Left lung (tissue), 14 donors: ENCODE measurements around the gene C12orf75. TPM values are rescaled to one million over a fixed set of nuclear protein-coding genes. Genes with fewer than 3 reads are reported as not detected.

ENCODE experiments used
- ATAC-seq: fragments of 200-7000 bp; cut with Tn5 transposase; one replicate; pipeline ENCODE4 v1.9.1; 2020; ENCODE audit warnings: moderate library complexity
- DNase-seq, 4 donors: peaks; one replicate each; pipeline ENCODE4 v3.0.0-alpha.2; 2013 to 2020
- H3K27ac ChIP-seq, 2 donors: fragments of 200-600 bp; sonication (generic) in 1 of 2; one replicate each; pipeline versions ENCODE4 v1.5.0 to v1.8.0; 2020 to 2021
- H3K27me3 ChIP-seq, 2 donors: fragments of 200-600 bp; sonication (generic) in 1 of 2; one replicate each; pipeline versions ENCODE4 v1.5.0 to v1.8.0; 2020 to 2021
- H3K36me3 ChIP-seq, 2 donors: fragments of 200-600 bp; sonication (generic) in 1 of 2; one replicate each; pipeline versions ENCODE4 v1.5.0 to v1.8.0; 2020 to 2021
- H3K4me1 ChIP-seq, 2 donors: fragments of 200-600 bp; one replicate each; pipeline ENCODE4 v1.8.0; 2021
- H3K4me3 ChIP-seq, 2 donors: fragments of 200-600 bp; sonication (generic) in 1 of 2; one replicate each; pipeline versions ENCODE4 v1.5.0 to v1.8.0; 2020 to 2021; ENCODE audit warnings: mild to moderate bottlenecking in 1 of 2
- H3K9me3 ChIP-seq, 2 donors: fragments of 200-600 bp; sonication (generic) in 1 of 2; one replicate each; pipeline versions ENCODE4 v1.5.0 to v1.8.0; 2020 to 2021
- intact Hi-C, 2 donors: fragments of 100-400 bp; cut with DNase I; formaldehyde crosslinking; loops; one replicate each; pipeline versions ENCODE4 v1.11.2 to v1.14.2; 2022
- long read RNA-seq, 12 donors: library from polyadenylated mRNA in 2 of 12; unstranded in 2 of 12; transcript quantifications; one replicate each; pipeline ENCODE4 v2.0.0 and lab custom pipeline, GENCODE V29; 2019 to 2026
- polyA plus RNA-seq, 6 donors: library from polyadenylated mRNA; unstranded; fragments of 120-200 nt; gene quantifications; one replicate each; pipeline ENCODE4 v1.2.1, GENCODE V29; 2013; ENCODE audit not compliant: insufficient read length in 6 of 6
- total RNA-seq, 2 donors: library from RNA; stranded (reverse); fragmentation: NEBNext Ultra II Directional; extraction: Animal tissue kit (Norgen Biotek cat#: 25700); gene quantifications; one replicate each; pipeline ENCODE4 v1.2.1, GENCODE V29; 2021
- TF ChIP-seq, protein P1 (sequence below), 2 donors: fragments of 200-600 bp; sonication (generic) in 1 of 2; IDR thresholded peaks; one replicate each; pipeline versions ENCODE4 v1.5.0 to v1.8.0; 2021; ENCODE audit warnings: antibody characterized with exemption in 2 of 2
- donor health status: DM: no; HTN: yes; CAD: no.
- donor health status: DM: no; HTN: no; CAD: no.

The C12orf75 gene
- total RNA-seq, result 10 to 100 TPM; 16.2 to 17.0 TPM
- 10 to 100 TPM; 16.7 to 27.7 (median 20.7) TPM for polyA plus RNA-seq
- long read RNA-seq, donor 1, transcript C12orf75-201 (6 exons, 1,366 nt), result major isoform, 15 of 21 reads
- long read RNA-seq, donor 1, partial matches to known transcripts, result 0 of 21 reads
- long read RNA-seq, donor 1, other reads (novel, unspliced or antisense), result 0 of 21 reads
- long read RNA-seq, donor 2, transcript C12orf75-201 (6 exons, 1,366 nt), result major isoform, 12 of 15 reads
- long read RNA-seq, donor 2, partial matches to known transcripts, result 0 of 15 reads
- long read RNA-seq, donor 2, other reads (novel, unspliced or antisense), result 0 of 15 reads
- long read RNA-seq, donor 3, transcript C12orf75-201 (6 exons, 1,366 nt), result major isoform, 10 of 21 reads
- long read RNA-seq, donor 3, partial matches to known transcripts, result 0 of 21 reads
- long read RNA-seq, donor 3, other reads (novel, unspliced or antisense), result 9 of 21 reads
- long read RNA-seq, donor 4, transcript C12orf75-201 (6 exons, 1,366 nt), result major isoform, 11 of 12 reads
- long read RNA-seq, donor 4, partial matches to known transcripts, result 1 of 12 reads
- long read RNA-seq, donor 4, other reads (novel, unspliced or antisense), result 0 of 12 reads
- long read RNA-seq, donor 5, transcript C12orf75-201 (6 exons, 1,366 nt), result major isoform, 11 of 12 reads
- long read RNA-seq, donor 5, partial matches to known transcripts, result 0 of 12 reads
- long read RNA-seq, donor 5, other reads (novel, unspliced or antisense), result 0 of 12 reads
- long read RNA-seq, donor 6, transcript C12orf75-201 (6 exons, 1,366 nt), result major isoform, 7 of 8 reads
- long read RNA-seq, donor 6, partial matches to known transcripts, result 0 of 8 reads
- long read RNA-seq, donor 6, other reads (novel, unspliced or antisense), result 0 of 8 reads
- long read RNA-seq, donor 7, transcript C12orf75-201 (6 exons, 1,366 nt), result major isoform, 7 of 7 reads
- long read RNA-seq, donor 7, partial matches to known transcripts, result 0 of 7 reads
- long read RNA-seq, donor 7, other reads (novel, unspliced or antisense), result 0 of 7 reads
- long read RNA-seq, donor 8, transcript C12orf75-201 (6 exons, 1,366 nt), result major isoform, 7 of 8 reads
- long read RNA-seq, donor 8, partial matches to known transcripts, result 0 of 8 reads
- long read RNA-seq, donor 8, other reads (novel, unspliced or antisense), result 0 of 8 reads
- long read RNA-seq, donor 9, result 0 reads
- long read RNA-seq, donor 10, transcript C12orf75-201 (6 exons, 1,366 nt), result major isoform, 8 of 10 reads
- long read RNA-seq, donor 10, partial matches to known transcripts, result 0 of 10 reads
- long read RNA-seq, donor 10, other reads (novel, unspliced or antisense), result 1 of 10 reads
- long read RNA-seq, donor 11, transcript C12orf75-208 (5 exons, 1,329 nt), result minor isoform, 8 of 44 reads
- long read RNA-seq, donor 11, transcript C12orf75-201 (6 exons, 1,366 nt), result major isoform, 28 of 44 reads
- long read RNA-seq, donor 11, partial matches to known transcripts, result 5 of 44 reads
- long read RNA-seq, donor 11, other reads (novel, unspliced or antisense), result 0 of 44 reads
- long read RNA-seq, donor 12, transcript C12orf75-201 (6 exons, 1,366 nt), result major isoform, 9 of 9 reads
- long read RNA-seq, donor 12, partial matches to known transcripts, result 0 of 9 reads
- long read RNA-seq, donor 12, other reads (novel, unspliced or antisense), result 0 of 9 reads

DNA sequence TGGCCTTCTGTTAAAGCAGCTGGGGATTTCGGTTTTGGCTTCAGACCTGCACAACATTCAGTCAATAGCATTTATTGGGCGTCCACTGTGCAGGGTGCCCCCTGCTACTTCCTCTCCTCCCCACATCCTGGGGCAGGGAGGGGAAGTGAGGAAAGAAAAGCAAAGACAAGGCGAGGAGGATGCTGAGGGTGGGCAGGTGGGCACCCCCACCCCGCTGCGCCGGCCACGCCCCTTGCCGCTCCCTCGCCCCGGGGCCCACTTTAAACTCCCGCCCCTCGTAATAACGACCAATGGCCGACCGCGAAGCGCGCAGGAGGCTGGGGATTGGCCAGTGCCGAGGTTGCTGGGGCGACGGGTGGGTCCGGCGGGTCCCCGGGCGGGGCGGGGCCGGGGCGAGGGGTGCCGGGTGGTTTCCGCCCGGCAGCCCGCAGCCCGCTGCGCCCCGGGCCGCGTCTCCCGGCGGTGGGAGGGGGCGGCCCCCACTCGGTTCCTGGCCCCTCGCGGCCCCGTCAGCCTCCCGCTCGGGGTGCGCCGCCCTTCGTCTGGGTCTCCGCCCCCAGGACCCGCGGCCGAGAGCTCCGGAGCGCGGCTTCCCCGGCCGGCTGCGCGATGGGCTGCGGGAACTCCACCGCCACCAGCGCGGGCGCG lies at the start of gene C12orf75:
Gene C12orf75 (plus strand): TSS at position 409 of the 648 bp plus-strand sequence. CDS start 201 bp downstream, at position 610.
- DNase-seq, result peak; percentile 54 to 86 (median 80)
- Histone ChIP-seq H3K4me3 (peak within 1 kb of the TSS; percentile 65 to 66), H3K36me3 (no peaks in the 10 kb centered on the region), H3K9me3 (no peaks in the 10 kb centered on the region), H3K4me1 (peaks cover 3 to 12% of the 10 kb centered on the region in 2 donors), H3K27me3 (peaks cover 0 to 26% of the 10 kb centered on the region in 2 donors), H3K27ac (peak within 1 kb of the TSS in 1 of 2 donors; percentile 50)
- ATAC-seq, result peak; percentile 95
- intact Hi-C loops, result no loop called here
- TF ChIP-seq, protein P1, sequence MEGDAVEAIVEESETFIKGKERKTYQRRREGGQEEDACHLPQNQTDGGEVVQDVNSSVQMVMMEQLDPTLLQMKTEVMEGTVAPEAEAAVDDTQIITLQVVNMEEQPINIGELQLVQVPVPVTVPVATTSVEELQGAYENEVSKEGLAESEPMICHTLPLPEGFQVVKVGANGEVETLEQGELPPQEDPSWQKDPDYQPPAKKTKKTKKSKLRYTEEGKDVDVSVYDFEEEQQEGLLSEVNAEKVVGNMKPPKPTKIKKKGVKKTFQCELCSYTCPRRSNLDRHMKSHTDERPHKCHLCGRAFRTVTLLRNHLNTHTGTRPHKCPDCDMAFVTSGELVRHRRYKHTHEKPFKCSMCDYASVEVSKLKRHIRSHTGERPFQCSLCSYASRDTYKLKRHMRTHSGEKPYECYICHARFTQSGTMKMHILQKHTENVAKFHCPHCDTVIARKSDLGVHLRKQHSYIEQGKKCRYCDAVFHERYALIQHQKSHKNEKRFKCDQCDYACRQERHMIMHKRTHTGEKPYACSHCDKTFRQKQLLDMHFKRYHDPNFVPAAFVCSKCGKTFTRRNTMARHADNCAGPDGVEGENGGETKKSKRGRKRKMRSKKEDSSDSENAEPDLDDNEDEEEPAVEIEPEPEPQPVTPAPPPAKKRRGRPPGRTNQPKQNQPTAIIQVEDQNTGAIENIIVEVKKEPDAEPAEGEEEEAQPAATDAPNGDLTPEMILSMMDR (IDR thresholded peaks at IDR 0.05), result no peak

GRCh38 chr12:105280966-105281693 lies 49.4 kb upstream of the C12orf75 start:
- Histone ChIP-seq H3K9me3 (no peaks in the 10 kb centered on the region), H3K4me1 (no peaks in the 10 kb centered on the region), H3K27me3 (no peaks in the 10 kb centered on the region), H3K27ac (no peak overlapping the region), H3K36me3 (no peaks in the 10 kb centered on the region), H3K4me3 (no peak overlapping the region)
- TF ChIP-seq, protein P1 (IDR thresholded peaks at IDR 0.05), result no peak
- DNase-seq (no peak), ATAC-seq (no peak)
- intact Hi-C loops, result no loop called here

DNA sequence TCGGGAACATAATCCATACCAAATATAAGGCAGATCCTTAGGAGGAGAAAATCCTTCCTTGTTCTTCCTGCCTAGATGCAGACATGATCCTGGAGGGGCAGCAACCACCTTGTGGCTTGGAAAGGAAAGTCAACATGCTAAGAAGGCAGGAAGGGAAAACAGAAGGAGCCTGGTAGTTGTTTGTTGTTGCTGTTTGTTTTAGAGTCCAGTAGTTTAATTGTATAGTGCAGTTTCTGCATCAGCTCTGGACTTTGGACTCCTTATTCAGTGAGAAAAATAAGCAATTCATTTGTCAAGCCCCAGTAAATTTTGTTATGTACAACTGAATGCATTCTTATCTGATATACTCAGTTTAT lies 48.8 kb upstream of the C12orf75 start:
- Histone ChIP-seq H3K9me3 (no peaks in the 10 kb centered on the region), H3K27me3 (no peaks in the 10 kb centered on the region), H3K36me3 (no peaks in the 10 kb centered on the region), H3K27ac (no peak overlapping the region), H3K4me1 (no peaks in the 10 kb centered on the region), H3K4me3 (no peak overlapping the region)
- intact Hi-C loops, result no loop called here
- ATAC-seq (no peak), DNase-seq (no peak)
- TF ChIP-seq, protein P1 (IDR thresholded peaks at IDR 0.05), result no peak

- Histone ChIP-seq H3K36me3 (no peaks in the 10 kb centered on the region), H3K27ac (no peak overlapping the region), H3K9me3 (no peaks in the 10 kb centered on the region), H3K27me3 (no peaks in the 10 kb centered on the region), H3K4me3 (no peak overlapping the region), H3K4me1 (no peaks in the 10 kb centered on the region)
- intact Hi-C loops, result no loop called here
- no peak for ATAC-seq
- DNase-seq, result no peak
- TF ChIP-seq, protein P1 (IDR thresholded peaks at IDR 0.05), result no peak
Observed at GRCh38 chr12:105285378-105285777, 45.1 kb upstream of the C12orf75 start.
